ENCODE measurements around the gene DENND1A. TPM values are rescaled to one million over a fixed set of nuclear protein-coding genes. Genes with fewer than 3 reads are reported as not detected.
"Not testable (repeated sequence)": the region's sequence is repeated elsewhere in the genome, so short reads cannot be mapped to it uniquely, and the experiment has no call there.

The DENND1A gene, protein sequence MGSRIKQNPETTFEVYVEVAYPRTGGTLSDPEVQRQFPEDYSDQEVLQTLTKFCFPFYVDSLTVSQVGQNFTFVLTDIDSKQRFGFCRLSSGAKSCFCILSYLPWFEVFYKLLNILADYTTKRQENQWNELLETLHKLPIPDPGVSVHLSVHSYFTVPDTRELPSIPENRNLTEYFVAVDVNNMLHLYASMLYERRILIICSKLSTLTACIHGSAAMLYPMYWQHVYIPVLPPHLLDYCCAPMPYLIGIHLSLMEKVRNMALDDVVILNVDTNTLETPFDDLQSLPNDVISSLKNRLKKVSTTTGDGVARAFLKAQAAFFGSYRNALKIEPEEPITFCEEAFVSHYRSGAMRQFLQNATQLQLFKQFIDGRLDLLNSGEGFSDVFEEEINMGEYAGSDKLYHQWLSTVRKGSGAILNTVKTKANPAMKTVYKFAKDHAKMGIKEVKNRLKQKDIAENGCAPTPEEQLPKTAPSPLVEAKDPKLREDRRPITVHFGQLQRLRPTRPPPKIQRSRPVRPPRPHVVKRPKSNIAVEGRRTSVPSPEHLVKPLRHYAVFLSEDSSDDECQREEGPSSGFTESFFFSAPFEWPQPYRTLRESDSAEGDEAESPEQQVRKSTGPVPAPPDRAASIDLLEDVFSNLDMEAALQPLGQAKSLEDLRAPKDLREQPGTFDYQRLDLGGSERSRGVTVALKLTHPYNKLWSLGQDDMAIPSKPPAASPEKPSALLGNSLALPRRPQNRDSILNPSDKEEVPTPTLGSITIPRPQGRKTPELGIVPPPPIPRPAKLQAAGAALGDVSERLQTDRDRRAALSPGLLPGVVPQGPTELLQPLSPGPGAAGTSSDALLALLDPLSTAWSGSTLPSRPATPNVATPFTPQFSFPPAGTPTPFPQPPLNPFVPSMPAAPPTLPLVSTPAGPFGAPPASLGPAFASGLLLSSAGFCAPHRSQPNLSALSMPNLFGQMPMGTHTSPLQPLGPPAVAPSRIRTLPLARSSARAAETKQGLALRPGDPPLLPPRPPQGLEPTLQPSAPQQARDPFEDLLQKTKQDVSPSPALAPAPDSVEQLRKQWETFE
- 10 to 100 TPM; 18.8 to 23.1 (median 20.9) TPM for polyA plus RNA-seq (ENCODE audit: insufficient read length in 3 of 3)

- peak; percentile 67 to 84 (median 74) for DNase-seq (ENCODE audit: low read depth in 3 of 3, low spot score in 2 of 3)
Observed at GRCh38 chr9:123929870-123930831, at the start of gene DENND1A. Gene DENND1A, minus strand, starts transcription at chr9:123930126. Its CDS starts 221 bp downstream, at chr9:123929905.

DNA sequence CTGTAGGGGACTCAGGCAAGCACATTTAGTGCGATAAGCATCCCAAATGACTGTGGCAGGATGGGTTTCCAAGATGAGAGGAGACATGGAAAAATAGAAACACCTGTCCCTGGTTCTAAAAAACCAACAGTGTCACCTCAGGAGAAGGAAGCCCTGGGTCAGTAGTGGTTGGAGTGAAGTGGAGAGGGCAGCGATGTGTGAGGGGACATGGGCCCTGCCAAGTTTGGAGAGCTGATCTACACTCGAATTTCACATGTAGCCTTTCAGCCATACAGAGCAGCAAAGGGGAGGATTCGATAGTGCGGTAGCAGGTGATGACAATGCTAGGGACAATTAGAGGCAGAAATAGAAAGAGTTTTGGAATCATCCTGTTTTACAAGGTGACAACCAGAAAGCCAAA lies 49.1 kb upstream of the DENND1A start:
- no peak for DNase-seq (ENCODE audit: low read depth in 3 of 3, low spot score in 2 of 3)

DNA sequence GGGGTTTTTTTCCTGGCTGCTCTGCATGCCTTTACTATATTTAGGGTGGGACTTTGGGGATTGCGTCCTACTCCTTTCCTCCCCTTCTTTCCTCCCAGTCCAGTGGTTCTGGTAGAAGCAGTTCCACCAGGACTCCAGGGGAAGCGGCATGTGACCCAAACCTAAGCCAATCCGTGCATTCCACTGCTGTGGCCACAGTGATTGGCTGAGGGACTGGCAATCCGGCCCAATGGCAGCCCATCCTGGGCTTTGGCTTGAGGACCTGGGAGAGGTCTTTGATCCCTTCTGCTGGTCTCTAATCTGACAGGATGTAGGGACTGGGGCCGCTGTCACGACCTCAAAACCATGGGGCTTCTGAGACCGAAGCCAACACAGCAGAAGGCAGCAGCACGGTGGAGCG lies 46.7 kb upstream of the DENND1A start:
- not testable (repeated sequence) for DNase-seq (ENCODE audit: low read depth in 3 of 3, low spot score in 2 of 3)

DNA sequence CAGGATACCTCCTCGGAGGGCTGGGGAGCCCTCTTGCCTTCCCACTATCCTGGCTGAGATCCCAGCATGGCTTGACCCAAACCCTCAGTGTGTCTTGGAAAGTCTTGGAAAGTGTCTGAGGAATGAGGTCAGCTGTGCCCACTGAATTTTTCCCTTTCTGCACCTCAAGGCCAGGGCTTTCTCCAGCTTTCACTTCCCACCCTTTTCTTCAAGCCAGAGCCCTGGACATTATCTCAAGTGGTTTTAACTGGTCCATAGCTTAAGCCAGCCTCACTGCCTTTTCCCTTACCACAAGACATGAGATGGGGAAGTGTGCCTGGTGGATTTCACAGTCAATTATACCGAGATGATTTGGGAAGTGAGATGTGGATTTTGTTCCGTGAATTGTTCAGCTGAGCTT lies 45.9 kb upstream of the DENND1A start:
- DNase-seq (ENCODE audit: low read depth in 3 of 3, low spot score in 2 of 3) = no peak

- no peak for DNase-seq (ENCODE audit: low read depth in 3 of 3, low spot score in 2 of 3)
Observed at GRCh38 chr9:123974471-123974870, 44.5 kb upstream of the DENND1A start.

DNA sequence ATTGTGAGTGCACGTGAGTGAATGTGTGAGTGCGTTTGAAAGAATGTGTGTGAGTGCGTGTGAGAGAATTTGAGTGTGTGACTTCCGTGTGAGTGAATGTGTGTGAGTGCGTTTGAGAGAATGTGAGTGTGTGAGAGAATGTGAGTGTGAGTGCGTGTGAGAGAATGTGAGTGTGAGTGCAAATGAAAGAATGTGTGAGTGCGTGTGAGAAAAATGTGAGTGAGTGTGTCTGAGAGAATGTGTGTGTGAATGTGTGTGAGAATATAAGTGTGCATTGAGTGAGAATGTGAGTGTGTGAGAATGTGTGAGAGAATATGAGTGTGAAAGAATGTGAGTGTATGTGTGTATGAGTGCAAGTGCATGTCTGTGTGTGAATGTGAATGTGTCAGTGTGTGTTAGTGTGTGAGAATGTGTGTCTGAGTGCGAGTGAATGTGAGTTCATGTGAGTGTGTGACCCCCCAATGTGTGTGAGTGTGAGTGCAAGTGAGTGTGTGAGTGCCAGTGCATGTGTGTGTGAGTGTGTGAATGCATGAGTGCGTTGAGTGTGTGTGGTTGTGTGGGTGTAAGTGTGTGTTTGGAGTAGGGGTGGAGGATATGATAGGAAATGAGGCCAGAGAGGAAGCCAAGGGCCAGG lies 43.8 kb upstream of the DENND1A start:
- DNase-seq (ENCODE audit: low read depth in 3 of 3, low spot score in 2 of 3) = no peak

DNA sequence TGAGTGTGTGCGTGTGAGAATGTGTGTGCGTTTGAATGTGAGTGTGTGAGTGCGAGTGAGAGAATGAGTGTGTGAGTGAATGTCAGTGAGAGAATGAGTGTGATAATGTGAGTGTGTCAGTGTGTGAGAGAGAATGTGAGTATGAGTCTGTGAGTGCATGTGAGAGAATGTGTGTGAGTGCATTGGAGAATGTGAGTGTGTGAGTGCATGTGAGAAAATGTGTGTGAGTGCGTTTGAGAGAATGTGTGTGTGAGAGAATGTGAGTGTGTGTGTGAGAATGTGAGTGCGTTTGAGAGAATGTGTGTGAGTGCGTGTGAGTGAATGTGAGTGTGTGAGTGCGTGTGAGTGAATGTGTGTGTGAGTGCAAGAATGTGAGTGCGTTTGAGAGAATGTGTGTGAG lies 42.7 kb upstream of the DENND1A start:
- DNase-seq (ENCODE audit: low read depth in 3 of 3, low spot score in 2 of 3) = no peak

DNA sequence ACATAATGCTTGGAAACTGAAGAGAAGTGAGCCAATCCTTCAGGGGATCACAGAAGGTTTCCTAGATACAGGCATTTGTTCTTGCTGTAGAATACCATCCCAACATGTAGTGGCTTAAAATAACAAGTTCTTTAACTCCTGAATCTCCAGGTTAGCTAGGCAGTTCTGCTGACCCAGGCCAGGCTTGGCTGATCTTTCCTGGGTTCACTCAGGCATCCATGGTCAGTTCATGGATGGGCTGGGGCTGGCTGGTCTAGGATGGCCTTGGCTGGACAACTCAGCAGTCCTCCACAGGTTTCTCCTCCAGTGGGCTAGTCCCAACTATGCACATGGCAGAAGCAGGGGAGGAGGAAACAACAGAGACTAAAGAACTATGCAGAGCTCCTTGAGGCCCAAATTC lies 37.4 kb upstream of the DENND1A start:
- no peak for DNase-seq (ENCODE audit: low read depth in 3 of 3, low spot score in 2 of 3)

DNA sequence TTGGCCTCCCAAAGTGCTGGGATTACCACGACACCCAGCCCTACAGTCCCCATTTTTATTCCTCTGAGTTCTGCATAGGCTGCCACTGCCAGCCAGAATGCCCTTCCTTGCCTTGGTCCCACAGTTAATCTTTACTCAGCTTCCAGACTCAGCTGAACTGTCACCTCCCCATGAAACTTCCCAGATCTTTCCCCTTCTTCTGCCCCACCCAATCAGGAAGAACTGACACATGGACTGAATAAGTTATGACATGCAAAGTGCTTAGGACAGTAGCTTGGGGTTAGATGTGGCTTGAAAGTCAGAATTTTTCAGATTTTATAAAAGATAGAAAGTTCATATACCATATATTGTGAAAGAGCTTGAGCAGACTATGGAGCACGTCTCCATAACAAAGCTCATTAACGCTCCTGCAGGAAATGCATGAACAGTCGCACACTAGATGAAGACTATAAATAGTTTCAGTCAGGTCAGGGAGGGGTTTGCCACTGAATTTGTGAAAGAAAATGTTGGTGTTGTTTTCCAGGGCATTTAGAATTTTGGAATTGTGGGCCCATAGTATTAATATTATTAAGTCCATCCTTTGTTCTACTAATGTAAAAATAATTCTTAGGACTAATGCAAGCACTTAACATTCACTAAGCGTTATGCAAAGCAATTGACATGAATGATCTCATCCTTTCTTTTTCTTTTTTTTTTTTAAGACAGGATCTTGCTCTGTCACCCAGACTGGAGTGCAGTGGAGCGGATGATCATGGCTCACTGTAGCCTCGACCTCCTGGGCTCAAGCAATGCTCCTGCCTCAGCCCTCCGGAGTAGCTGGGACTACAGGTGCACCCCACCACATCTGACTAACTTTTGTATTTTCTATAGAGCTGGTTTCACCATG lies 36.1 kb upstream of the DENND1A start:
- DNase-seq (ENCODE audit: low read depth in 3 of 3, low spot score in 2 of 3) = no peak

- no peak for DNase-seq (ENCODE audit: low read depth in 3 of 3, low spot score in 2 of 3)
Observed at GRCh38 chr9:123964761-123965160, 34.8 kb upstream of the DENND1A start.

DNA sequence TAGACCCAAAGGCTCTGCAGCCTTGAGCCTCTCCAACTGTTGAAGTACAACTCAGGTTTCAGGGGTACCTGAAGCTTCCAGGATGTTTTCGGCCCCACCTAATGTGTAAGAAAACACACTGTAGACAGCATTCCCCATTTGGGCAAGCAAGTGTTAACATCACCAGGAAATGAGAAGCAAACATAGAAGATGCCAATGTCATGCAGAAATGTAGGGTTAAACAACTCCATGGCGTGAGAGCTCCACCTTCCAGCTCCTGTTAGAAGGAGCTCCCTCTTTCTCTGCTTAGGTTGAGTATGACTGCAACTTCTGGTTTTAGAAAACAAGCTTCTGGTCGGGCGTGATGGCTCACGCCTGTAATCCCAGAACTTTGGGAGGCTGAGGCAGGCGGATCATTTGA lies 31.0 kb upstream of the DENND1A start:
- no peak for DNase-seq (ENCODE audit: low read depth in 3 of 3, low spot score in 2 of 3)

DNA sequence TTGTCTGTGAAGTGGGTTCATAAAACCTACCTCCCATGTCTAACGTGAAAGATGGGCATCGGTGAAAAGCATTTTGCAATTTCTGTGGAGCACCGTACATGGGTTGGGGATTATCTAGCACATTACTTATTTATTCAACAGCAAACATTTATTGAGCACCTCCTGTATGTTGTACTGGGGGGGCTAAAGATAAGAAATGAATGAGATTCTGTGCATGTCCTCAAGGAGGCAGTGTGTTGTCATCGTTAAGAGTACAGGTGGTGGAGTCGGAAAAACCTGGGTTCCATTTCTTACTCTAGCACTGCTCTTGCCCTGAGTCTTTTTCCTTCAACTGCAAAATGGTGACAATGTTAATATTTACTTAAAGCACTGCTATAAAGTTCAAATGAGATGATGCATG lies 30.4 kb upstream of the DENND1A start:
- DNase-seq (ENCODE audit: low read depth in 3 of 3, low spot score in 2 of 3) = no peak

- no peak for DNase-seq (ENCODE audit: low read depth in 3 of 3, low spot score in 2 of 3)
Observed at GRCh38 chr9:123959787-123960186, 29.9 kb upstream of the DENND1A start.

DNA sequence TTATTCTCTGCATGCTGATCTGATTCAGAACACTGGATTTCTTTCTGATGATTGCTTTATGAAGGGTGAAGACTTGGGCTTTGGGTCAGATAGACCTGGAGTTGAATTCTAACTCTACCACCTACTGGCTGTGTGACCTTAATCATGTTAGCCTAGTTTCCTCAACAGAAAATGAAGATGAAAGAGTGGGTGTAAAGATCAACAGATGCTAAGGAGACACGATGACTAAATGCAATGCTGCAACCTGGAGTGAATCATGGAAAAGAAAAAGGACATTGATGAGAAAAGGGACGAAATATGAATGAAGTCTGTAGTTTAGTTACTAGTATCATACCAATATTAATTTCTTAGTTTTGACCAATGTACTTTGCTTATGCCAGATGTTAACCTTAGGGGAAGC lies 27.8 kb upstream of the DENND1A start:
- no peak for DNase-seq (ENCODE audit: low read depth in 3 of 3, low spot score in 2 of 3)

- no peak for DNase-seq (ENCODE audit: low read depth in 3 of 3, low spot score in 2 of 3)
Observed at GRCh38 chr9:123957168-123957721, 27.3 kb upstream of the DENND1A start.

DNA sequence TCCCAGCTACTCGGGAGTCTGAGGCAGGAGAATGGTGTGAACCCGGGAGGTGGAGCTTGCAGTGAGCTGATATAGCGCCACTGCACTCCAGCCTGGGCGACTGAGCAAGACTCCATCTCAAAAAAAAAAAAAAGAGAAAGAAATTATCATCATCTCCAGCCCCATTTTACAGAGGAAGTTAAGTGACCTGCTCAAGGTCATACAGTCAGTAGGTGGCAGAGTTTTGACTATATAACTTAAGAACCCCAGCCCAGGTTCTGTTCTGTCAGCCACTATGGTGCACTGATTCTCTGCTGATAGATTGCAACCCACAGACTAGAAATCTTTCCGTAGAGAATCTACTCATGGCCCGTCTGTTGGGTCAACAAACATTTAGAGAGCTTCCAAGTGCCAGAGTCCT lies 25.7 kb upstream of the DENND1A start:
- no peak for DNase-seq (ENCODE audit: low read depth in 3 of 3, low spot score in 2 of 3)

GRCh38 chr9:123954518-123955280 lies 24.8 kb upstream of the DENND1A start:
- DNase-seq (ENCODE audit: low read depth in 3 of 3, low spot score in 2 of 3) = no peak

All from right renal cortex interstitium (tissue), 3 donors.